Stimulated activated CD4-positive, alpha-beta T cell treated with anti-CD3 and anti-CD28 coated beads, Interleukin-12 subunit alpha, Interleukin-12 subunit beta, amount 100 ng/mL, for 24 hours (primary cell): ENCODE data around the gene CDK2AP2.
A peak's percentile ranks its signal among the peaks of the same experiment; 100 is the strongest.
"Not testable (repeated sequence)": the region's sequence is repeated elsewhere in the genome, so short reads cannot be mapped to it uniquely, and the experiment has no call there.

Experiments
- DNase-seq, 2 experiments: peaks; one replicate each; pipeline ENCODE4 v3.0.0-alpha.2; 2020; ENCODE audit warnings: low read depth in 2 of 2

CDK2AP2 gene, protein sequence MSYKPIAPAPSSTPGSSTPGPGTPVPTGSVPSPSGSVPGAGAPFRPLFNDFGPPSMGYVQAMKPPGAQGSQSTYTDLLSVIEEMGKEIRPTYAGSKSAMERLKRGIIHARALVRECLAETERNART

DNA sequence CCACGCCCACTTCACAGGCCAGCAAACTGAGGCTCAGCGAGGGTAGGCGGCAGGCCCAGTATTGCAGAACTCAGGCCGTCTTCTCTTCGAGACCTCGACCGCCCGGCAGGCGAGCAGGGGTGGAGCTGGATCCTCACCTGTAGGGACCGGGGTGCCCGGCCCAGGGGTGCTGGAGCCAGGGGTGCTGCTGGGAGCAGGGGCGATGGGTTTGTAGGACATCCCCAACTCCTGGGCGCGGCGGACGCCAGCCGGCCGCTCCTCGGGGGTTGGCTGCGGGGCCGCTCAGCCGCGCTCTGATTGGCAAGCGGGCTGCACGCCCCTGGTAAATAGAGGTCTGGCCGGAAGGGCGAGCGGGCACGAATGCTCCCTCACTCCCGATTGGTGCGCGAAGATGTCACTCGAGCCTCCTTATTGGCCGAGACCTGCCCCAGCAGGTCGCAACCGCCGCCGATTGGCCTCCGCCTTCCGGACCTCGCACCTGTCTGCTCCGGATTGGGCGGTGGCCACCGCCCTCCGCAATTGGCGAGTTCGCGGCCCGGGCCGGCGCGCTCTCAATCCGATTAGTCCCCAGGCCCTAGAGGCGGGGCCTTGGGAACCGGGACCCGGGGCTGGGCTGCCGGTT, at the start of gene CDK2AP2:
TSS of gene CDK2AP2 (minus strand) at position 299 of the 622 bp plus-strand sequence. CDS start at position 219, 80 bp downstream.
- DNase-seq, result peak; percentile 95 to 99

DNA sequence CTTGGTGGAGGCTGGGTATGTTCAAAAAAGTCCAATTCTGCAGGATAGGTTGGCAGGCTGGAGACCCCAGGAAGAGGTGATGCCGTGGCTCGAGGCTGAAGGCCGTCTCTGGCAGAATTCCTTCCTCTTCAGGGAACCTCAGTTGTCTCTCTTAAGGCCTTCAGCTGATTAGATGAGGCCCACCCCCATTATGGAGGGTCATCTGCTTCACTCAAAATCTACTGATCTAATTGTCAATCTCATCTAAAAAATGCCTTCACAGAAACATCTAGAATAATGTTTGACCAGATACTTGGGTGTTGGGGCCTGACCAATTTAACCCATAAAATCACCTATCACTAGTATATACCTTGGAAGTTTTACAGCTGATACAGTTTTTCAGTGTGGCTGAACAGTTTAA, 48.3 kb upstream of the CDK2AP2 start:
- no peak for DNase-seq

DNA sequence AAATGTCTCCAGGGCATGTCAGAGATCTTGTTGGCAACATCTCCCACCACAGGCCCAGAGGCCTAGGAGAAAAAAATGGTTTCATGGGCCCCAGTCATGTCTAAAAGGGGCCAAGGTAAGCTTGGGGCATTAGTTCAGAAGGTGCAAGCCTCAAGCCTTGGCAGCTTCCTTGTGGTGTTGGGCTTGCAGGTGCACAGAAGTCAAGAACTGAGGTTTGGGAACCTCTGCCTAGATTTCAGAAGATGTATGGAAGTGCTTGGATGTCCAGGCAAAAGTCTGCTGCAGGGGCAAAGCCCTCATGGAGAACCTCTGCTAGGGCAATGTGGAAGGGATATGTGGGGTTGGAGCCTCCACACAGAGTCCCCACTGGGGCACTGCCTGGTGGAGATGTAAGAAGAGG, 43.7 kb upstream of the CDK2AP2 start:
- not testable (repeated sequence) for DNase-seq

DNA sequence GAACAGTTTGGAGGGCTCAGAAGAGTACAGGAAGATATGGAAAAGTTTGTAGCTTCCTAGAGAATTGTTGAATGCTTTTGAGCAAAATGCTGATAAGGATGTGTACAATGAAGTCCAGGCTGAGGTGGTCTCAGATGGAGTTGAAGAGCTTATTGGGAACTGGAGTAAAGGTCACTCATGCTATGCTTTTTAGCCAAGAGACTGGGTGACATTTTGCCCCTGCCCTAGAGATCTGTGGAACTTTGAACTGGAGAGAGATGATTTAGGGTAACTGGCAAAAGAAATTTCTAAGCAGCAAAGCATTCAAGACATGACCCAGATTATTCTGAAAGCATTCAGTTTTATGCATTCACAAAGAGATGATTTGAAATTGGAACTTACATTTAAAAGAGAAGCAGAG, 43.2 kb upstream of the CDK2AP2 start:
- no peak for DNase-seq

DNA sequence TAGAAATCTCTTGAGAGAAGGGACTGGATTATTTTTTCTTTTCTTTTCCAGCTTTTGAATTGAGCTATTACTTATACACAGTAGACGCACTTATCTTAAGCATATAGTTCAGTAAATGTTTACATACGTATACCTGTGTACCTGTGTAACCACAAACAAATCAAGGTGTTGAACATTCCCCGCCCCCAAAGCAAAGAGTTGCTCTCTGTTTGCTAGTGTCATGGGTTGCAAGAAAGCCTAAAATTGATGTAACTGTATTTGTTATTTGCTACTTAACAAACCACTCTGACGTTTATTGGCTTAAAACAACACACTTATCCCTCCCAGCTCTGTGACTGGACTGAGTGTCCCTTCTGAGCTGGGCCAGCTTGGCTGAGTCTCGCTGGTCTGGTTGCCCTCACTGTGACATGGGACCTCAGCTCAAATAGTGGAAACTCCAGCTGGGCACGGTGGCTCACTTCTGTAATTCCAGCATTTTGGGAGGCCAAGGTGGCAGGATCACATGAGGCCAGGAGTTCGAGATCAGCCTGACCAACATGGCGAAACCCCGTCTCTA, 40.7 kb upstream of the CDK2AP2 start:
- DNase-seq, result no peak

DNA sequence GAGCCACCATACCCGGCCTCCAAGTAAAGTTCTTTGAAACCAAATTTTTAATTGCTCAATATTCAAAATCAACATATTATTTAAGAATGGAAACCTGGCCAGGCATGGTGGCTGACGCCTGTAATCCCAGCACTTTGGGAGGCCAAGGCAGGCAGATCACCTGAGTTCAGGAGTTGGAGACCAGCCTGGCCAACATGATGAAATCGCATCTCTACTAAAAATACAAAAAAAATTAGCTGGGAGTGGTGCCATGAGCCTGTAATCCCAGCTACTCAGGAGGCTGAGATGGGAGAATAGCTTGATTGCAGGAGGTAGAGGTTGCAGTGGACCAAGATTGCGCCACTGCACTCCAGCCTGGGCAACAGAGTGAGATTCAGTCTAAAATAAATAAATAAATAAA, 40.1 kb upstream of the CDK2AP2 start:
- not testable (repeated sequence) for DNase-seq

DNA sequence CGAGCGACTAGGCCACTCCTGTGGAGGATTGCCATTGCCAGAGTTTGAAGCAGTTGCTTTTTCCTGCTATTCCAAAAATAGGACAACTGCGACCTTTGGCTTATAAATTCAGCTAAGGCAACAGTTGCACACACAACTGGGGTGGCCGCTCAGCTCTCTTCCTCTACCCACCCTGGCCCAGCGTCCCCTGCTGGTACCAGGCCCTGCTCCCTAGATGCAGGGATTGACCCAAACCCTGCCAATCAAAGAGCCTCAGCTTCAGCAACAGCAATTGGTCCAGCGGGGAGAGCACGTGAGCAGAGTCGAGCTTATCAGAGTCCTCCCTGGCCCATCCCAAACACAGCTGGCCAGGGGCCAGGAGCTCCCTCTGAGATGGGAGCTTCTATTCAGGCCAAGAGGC, 37.3 kb upstream of the CDK2AP2 start:
- no peak for DNase-seq

DNA sequence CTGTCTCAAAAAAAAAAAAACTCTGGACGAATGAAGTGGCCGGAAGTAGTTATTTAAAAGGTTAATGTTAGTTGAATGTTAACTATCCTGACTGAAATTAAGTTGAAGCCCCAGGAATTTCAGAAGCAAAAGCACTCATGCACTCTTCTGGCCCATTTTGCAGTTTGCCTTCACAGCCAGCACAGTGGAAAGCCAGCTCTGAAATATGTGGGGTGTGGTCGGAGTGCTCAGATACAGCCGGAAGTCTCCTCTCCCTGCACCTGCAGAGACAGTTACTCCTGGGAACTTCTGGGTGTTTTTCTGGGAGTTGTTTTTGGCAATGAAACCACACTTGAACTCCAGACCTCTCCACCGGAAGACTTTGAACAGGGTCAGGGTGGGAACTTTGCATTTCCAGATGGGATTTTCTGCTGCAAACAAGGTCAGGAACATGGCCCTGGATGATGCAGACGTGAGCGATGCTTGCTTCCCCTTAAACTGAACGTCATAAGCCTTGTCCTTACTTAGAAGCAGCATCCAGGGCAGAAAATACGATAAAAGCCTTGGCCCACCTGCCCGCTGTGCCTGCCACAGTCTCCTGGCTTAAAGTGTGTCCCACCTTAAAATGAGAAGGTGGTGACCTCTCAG, 36.8 kb upstream of the CDK2AP2 start:
- no peak for DNase-seq

DNA sequence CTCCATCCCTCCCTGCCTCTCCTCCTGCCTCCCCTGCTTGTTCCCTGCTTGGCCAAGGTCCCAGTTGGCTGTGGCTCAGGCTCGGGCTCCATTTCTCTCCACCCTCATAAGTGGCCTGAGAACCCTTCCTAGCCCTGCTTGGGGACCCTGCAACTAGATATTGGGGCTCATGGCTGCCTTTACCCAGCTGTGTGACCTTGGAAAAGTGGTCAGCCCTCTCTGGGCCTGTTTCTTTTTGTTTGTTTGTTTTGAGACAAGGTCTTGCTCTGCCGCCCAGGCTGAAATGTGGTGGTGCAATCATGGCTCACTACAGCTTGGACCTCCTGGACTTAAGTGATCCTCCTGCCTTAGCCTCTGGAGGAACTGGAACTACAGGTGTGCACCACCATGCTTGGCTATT, 35.6 kb upstream of the CDK2AP2 start:
- DNase-seq, result no peak

DNA sequence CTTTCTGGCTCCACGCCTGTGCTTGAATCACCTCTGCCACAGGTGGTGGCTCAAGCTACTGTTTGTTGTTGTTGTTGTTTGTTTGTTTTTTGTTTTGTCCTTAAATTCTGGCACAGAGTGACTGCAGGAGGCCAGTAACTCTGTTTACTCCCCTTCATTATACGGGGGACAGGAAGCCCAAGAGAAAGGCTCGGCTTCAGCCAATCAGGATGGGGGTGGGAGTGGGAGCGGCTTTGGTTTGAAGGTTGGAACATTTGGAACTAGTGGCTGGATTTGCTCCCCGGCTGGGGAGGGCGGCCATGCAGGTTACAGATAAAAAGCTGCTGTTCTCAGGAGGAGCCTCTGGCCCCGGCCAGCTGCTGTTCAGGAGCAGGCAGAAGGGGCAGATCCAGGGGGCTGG, 35.0 kb upstream of the CDK2AP2 start:
- no peak for DNase-seq

DNA sequence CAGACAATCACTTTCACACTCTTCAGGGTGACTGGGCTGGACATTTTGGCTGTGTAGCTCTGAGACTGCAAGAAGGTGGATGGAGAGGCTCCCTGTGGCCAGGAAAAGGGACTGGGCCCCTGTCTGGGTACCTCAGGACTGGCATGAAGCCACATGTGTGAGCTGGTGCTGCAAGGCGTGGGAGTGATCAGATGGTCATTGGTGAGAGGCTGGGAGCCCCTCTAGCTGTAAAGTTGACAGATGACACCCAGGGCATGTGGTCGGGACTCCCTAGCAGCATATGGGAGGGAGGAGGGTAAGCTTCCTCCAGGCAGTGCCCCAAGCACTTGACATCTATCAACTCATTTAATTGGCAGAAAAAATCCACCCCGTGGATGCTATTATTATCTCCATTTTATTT, 34.2 kb upstream of the CDK2AP2 start:
- DNase-seq, result no peak

DNA sequence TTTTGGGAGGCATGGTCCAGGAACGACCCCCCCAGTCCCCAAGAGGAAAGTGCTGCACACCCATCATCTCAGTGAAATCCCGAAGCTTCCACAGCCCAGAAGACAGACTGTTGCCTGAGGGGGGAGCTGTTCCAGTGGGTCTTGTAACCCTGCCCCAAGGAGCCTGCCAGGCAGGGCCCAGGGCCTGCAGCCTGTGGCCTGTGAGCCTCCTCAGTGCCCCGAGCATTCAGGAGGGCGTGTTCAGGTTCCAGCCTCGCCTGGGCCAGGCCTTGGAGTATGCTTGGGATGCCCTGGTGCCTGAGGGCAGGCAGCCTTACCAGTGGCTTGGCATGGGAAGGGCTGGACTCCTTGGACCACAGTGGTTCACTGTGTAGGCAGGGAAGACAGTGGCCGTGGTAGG, 33.2 kb upstream of the CDK2AP2 start:
- DNase-seq, result no peak

DNA sequence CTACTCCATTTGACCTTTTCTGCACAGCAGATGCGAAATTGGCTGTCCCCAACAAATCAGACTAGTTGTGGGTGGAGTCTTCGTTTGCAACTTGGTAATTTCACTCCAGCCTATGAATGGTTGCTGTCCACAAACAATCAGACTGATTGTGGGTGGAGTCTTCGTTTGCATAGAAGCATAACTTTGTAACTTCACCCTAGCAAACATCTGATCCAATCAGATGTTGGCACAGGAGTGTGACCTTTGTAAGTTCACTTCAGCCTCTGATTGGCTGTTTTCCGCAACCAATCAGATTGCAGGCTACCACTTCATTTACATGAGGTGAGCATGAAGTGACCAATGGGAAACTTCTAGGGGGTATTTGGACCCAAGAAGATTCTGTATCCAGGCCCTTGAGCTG, 31.6 kb upstream of the CDK2AP2 start:
- no peak for DNase-seq

DNA sequence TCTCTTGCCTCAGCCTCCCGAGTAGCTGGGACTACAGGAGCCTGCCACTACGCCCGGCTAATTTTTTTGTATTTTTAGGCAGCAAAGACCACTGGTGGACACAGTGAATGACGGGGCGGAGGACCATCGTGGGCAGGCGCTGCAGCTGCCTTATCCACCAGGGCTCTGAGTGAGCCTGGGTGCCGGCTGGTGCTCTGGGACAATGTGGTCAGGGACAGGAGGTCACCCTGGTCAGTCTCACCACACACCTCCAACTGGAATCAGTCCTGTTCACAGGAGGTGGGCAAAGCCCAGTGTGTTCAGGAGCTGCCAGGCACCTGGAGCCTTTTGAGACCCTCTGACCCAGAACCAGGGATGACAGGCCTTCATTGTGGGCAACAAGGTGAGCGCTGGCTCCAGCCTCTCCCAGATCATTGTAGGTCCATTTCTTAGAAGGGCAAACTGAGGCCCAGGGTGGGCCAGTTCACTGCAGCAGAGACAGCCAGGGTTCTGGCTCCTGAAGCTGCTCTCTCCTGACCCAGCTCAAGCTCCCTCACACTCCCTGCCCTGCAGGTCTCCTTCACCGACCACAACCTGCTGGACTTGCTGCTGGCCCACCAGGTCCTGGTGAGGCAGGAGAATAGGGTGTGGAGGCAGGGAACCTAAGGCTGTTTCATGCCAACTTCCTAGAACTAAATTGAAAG, 31.0 kb upstream of the CDK2AP2 start:
- DNase-seq, result no peak

DNA sequence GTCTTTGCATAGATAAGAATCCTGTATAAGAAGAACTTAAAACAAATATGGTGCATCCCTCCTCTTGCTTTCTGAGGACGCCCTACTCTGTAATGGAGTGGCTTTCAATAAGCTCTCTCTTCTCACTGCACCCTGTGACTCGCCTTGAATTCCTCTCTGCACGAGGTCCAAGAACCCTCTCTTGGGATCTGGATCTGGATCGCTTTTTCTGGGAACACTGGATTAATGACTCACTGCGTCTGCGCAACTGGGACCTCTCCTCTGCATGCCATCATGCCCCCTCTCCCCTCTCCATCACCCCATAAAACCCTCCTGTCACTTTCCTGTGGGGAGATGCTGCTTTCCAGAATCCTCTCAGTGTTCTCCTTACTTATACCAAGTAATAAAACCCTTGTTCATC, 30.3 kb upstream of the CDK2AP2 start:
- DNase-seq, result no peak

DNA sequence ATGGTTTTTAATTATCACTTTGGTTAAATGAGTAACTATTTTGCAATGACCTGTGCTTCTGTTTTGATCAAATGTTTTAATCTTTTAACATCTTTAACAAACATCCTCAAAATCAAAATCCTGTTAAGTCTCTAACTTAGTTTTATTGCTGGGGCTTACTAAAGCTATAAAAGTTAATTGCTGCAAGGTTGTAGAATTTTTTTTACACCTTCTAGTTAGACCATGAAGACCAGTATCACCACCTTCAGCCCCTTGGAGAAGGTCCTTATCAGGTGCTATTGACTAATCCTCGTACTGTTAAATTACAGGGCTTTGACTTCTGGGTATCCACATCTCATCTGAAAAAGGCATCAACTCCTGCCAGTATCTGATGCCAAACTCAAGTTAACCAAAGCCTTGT, 27.6 kb upstream of the CDK2AP2 start:
- DNase-seq, result no peak

DNA sequence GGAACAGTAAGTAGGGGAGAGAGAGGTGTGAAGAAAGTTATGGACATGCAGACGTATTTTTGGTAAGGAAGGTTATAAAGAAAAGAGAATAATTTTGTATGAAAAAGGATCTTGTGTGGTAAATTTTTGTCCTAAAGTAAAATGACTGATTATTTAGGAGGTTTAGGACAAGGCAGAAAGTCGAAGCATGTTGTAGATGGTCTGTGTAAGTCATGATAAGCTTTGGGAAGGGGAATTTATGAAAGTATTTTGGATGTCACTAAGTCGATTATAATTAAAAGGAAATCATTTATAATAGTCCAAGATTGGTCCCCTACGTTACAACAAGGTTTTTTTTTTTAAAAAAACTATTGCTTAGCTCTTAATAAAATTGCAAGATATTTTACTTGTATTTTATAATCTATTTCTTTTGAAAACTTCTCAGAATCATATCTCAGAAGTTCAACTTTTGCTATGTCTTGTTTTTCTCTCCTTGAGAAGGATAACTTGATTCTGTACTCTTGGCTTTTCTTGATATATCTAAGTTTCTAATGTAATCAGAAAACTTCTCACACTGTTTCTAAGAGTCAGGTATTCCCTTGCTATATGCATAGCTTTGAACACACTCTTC, 26.2 kb upstream of the CDK2AP2 start:
- no peak for DNase-seq

DNA sequence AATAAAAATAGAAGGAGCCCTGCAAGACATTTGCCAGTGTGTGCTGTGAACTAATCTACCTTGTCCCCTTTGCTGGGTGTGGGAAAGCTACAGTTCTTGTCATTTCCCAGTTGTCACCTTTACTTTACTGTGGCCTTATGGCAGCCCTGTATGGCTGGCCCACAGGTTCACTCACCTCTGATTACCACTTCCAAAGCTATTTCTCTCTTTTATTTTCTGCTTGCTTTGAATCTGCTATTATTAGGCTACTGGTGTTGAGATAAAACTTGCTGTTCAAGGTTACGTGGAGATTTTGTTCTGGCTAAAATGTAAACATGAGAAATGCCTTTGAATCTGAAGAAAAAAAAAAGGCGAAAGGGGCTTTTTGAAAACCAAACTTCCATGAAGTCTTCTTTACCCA, 24.9 kb upstream of the CDK2AP2 start:
- DNase-seq, result no peak

DNA sequence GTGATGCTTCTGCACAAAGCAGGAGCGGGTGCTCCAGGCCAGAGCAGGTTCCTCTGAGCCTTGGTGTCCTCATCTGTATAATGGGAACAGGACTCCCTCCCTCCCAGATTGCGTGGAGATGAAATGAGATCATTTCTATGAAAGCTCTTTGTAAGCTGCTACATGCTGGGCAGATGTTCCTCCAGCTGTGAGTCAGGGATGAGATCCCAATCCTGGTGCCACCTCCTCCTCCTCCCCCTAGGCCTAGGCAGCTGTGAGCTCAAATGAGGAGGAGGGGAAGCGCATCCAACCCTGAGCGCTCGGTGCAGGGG, 22.3 kb upstream of the CDK2AP2 start:
- no peak for DNase-seq

DNA sequence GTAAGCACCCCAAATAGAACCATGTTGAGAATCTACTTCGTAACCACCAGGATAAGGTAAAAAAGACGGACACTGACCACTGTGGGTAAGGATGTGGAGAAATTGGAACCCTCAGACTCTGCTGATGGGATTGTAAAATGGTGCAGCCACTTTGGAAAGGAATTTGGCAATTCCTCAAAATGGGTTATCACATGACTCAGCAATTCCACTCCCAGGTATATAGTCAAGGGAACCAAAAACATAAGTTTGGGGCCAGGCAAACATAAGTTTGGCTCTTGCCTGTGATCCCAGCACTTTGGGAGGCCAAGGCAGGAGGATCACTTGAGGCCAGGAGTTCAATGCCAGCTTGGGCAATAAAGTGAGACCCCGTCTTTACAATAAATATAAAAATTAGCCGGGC, 20.4 kb upstream of the CDK2AP2 start:
- DNase-seq, result no peak

DNA sequence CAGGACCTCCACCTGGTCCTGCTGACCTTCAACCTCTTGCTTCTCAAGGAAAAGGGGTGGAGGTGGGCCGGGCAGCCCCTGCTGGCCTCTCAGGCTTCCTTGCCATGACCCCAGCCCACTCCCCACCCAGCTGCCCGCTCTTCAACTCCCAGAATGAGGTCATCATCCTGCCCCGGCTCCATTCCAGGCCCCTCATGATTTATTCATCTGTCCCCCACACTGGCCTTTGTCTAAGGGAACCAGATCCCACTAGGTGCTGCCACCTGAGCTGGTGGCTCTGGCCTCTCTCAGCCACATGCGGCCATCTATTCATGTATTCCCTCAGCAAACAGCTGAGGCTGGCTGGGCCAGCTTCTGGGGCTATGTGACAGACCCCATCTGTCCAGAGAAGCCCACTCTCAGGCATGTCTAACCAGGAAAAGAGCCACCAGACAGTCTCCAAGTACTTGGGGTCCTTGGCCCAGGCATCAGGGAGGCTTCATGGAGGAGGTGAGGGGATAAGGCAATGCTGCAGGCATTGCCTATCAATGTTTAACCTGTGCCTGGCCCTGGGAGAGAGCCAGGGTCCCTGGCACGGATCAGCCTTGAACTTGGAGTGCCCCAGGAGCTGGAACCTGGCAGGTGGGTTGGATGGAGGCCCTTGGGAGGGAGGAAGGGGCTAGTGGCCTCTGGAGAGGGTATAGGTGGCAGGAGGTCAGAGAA, 17.5 kb upstream of the CDK2AP2 start:
- DNase-seq, result no peak

DNA sequence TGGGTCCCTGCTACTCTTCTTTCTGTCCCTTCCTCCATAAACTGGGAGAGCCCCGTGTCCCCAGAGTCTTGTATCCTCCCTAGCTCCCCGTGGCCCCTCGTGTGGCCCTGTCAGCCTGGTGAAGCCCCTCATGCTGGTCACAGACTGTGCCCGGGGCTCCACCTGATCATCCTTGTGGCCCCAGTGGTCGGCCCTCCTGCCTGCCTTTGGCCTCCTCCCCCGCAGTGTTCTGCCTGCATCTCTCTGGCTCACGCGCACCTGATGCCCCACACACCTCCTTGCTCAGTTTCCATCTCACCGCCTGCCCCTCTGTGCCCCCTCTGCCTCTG, 16.5 kb upstream of the CDK2AP2 start:
- no peak for DNase-seq
